Endothelial cell (in vitro differentiated cells): ENCODE data around the gene RNPS1. TPM values are rescaled to one million over a fixed set of nuclear protein-coding genes. Genes with fewer than 3 reads are reported as not detected.
"Not testable (repeated sequence)": the region's sequence is repeated elsewhere in the genome, so short reads cannot be mapped to it uniquely, and the experiment has no call there.

ENCODE experiments used
- DNase-seq: peaks from one replicate; pipeline ENCODE4 v3.0.0; 2021; ENCODE audit warnings: low spot score
- H3K27ac Mint-ChIP-seq: one replicate; pipeline ENCODE4 v1.8.0; 2021; ENCODE audit warnings: mixed read lengths, inconsistent platforms; ENCODE audit not compliant: unreplicated experiment
- H3K27me3 Mint-ChIP-seq: one replicate; pipeline ENCODE4 v1.8.0; 2021; ENCODE audit warnings: mild to moderate bottlenecking, moderate library complexity, mixed read lengths, inconsistent platforms; ENCODE audit not compliant: unreplicated experiment
- H3K36me3 Mint-ChIP-seq: one replicate; pipeline ENCODE4 v1.8.0; 2021; ENCODE audit warnings: mild to moderate bottlenecking, low read depth, mixed read lengths, inconsistent platforms; ENCODE audit not compliant: unreplicated experiment
- H3K4me1 Mint-ChIP-seq: one replicate; pipeline ENCODE4 v1.8.0; 2021; ENCODE audit warnings: mild to moderate bottlenecking, mixed read lengths, inconsistent platforms; ENCODE audit not compliant: unreplicated experiment
- H3K4me3 Mint-ChIP-seq: one replicate; pipeline ENCODE4 v1.8.0; 2021; ENCODE audit warnings: mild to moderate bottlenecking, mixed read lengths, inconsistent platforms; ENCODE audit not compliant: unreplicated experiment
- H3K9me3 Mint-ChIP-seq: one replicate; pipeline ENCODE4 v1.8.0; 2021; ENCODE audit warnings: mixed read lengths, inconsistent platforms; ENCODE audit not compliant: unreplicated experiment
- CTCF ChIP-seq: fragments of 200-600 bp; sonication (generic); IDR thresholded peaks from one replicate; pipeline ENCODE4 v1.5.0; 2021; ENCODE audit warnings: antibody characterized with exemption; ENCODE audit not compliant: unreplicated experiment
- total RNA-seq: library from RNA; stranded (reverse); fragmentation: NEBNext Ultra II Directional; extraction: Animal tissue kit (Norgen Biotek cat#: 25700); gene quantifications from one replicate; pipeline ENCODE4 v1.2.1, GENCODE V29; 2021; ENCODE audit not compliant: unreplicated experiment

The RNPS1 gene
- total RNA-seq, 1 donor from 2014 or later, result 203 TPM

DNA sequence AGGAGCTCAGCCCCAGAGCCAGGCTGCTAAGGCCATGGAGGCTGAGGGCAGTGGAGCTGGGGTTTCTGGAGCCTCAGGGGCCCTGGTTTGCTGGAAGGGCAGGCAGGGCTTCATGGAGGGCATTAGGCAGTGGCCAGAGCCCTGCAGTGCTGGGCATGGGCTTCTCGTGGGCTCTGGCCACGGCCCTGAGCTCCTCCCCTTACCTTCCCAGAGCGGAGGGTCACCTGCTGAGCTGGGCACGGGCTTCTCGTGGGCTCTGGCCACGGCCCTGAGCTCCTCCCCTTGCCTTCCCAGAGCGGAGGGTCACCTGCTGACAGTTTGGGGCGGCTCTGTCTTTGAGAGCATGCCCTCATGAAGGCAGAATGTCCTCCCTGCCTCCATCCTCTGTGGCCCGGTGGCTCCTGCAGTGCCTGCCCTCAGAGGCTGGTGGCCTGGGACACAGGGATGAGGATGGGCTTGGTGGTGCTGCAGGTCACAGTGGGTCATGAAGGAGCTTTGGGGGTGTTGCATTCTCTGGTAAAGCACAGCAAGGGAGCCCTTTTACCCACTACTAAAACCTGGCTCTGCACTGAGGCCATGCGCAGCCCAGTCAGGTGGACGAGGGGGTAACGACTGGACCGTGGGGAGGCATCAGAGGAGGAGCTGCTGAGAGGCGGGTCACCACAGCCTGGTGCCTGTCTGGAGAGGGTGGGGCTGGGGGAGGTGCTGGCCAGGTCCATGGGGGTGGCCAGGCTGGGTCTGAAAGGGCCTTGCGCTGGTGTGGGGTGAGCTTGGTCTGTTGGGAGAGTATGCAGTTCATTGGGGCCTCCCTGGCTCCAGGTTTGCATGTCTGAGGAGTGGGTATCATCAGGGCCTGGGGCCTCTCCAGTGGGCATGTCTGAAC, 2.9 kb upstream of the RNPS1 start:
- no peaks in the 10 kb centered on the region for H3K9me3 Mint-ChIP-seq
- no peak overlapping the region for H3K27ac Mint-ChIP-seq
- H3K27me3 Mint-ChIP-seq, result peaks cover 9% of the 10 kb centered on the region
- H3K4me3 Mint-ChIP-seq, result no peak overlapping the region
- peaks cover 6% of the 10 kb centered on the region for H3K36me3 Mint-ChIP-seq
- peaks cover 17% of the 10 kb centered on the region for H3K4me1 Mint-ChIP-seq
- no peak for DNase-seq
- no peak for TF ChIP-seq CTCF

- TF ChIP-seq CTCF, result no peak
- Mint-ChIP-seq H3K4me3 (peak overlapping the region; percentile 95), H3K36me3 (peaks cover 6% of the 10 kb centered on the region), H3K27ac (no peak overlapping the region), H3K4me1 (peaks cover 19% of the 10 kb centered on the region), H3K9me3 (no peaks in the 10 kb centered on the region), H3K27me3 (peaks cover 9% of the 10 kb centered on the region)
- no peak for DNase-seq
Observed at GRCh38 chr16:2270070-2270462, 2.1 kb upstream of the RNPS1 start.

DNA sequence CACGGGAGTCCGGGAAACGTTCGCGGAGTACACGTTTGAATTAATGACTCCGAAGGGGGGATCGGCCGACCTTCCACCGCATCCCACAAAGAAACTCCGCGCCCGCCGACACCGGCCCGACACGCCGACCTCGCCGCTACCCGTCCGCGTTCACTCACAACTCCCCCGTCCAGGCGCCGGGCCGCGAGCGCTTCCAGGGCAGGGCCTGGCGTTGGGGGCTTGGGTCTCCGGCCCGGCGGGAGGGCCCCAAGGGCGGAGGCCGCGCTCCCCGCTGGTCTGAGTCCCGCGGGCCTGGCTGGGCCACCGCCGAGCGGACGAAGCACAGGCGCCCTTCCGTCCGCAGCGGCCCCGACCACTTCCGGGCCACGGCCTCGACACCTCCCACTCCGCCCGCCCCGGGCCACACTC, 417 bp downstream of the RNPS1 start:
- DNase-seq, result not testable (repeated sequence)

GRCh38 chr16:2266887-2267286, 1.0 kb downstream of the RNPS1 start:
- DNase-seq, H3K9me3 Mint-ChIP-seq, H3K27me3 Mint-ChIP-seq: not testable (repeated sequence)
- H3K36me3 Mint-ChIP-seq, result peaks cover 24% of the 10 kb centered on the region
- peak overlapping the region; percentile 91 for H3K27ac Mint-ChIP-seq
- H3K4me3 Mint-ChIP-seq, result peak overlapping the region; percentile 95
- peaks cover 25% of the 10 kb centered on the region for H3K4me1 Mint-ChIP-seq

More for the DNA sequence above, 417 bp downstream of the RNPS1 start:
- H3K27ac Mint-ChIP-seq, result peak overlapping the region; percentile 91
- H3K9me3 Mint-ChIP-seq, H3K27me3 Mint-ChIP-seq: not testable (repeated sequence)
- H3K4me3 Mint-ChIP-seq, result peak overlapping the region; percentile 95
- peaks cover 25% of the 10 kb centered on the region for H3K4me1 Mint-ChIP-seq
- H3K36me3 Mint-ChIP-seq, result peaks cover 18% of the 10 kb centered on the region

GRCh38 chr16:2263026-2263425, 4.9 kb downstream of the RNPS1 start:
- not testable (repeated sequence) for H3K27ac Mint-ChIP-seq, H3K27me3 Mint-ChIP-seq, DNase-seq, H3K9me3 Mint-ChIP-seq
- Mint-ChIP-seq H3K36me3 (peaks cover 30% of the 10 kb centered on the region), H3K4me3 (peak overlapping the region; percentile 62), H3K4me1 (peaks cover 20% of the 10 kb centered on the region)

GRCh38 chr16:2260250-2260649, 7.7 kb downstream of the RNPS1 start:
- Mint-ChIP-seq H3K4me1 (peaks cover 7% of the 10 kb centered on the region), H3K27me3 (no peaks in the 10 kb centered on the region), H3K9me3 (no peaks in the 10 kb centered on the region), H3K36me3 (peaks cover 43% of the 10 kb centered on the region), H3K27ac (no peak overlapping the region), H3K4me3 (no peak overlapping the region)
- DNase-seq, result no peak
- TF ChIP-seq CTCF, result no peak

DNA sequence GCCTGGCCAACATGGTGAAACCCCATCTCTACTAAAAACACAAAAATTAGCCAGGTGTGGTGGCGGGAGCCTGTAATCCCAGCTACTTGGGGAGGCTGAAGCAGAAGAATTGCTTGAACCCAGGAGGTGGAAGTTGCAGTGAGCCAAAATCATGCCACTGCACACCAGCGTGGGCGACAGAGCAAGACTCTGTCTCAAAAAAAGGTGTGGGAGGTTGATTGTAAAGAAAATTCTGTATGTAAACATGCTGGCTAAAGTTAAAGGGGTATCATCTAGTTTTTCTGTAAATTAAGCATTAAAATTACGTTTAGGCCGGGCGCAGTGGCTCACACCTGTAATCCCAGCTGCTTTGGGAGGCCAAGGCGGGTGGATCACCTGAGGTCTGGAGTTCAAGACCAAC, 9.4 kb downstream of the RNPS1 start:
- H3K27me3 Mint-ChIP-seq, H3K9me3 Mint-ChIP-seq, H3K4me1 Mint-ChIP-seq, H3K4me3 Mint-ChIP-seq, DNase-seq: not testable (repeated sequence)
- Mint-ChIP-seq H3K36me3 (peaks cover 43% of the 10 kb centered on the region), H3K27ac (peak overlapping the region; percentile 42)
